Ammon's horn (tissue), 1 donor: ENCODE data around the gene CDK6.

Source experiments
- DNase-seq: peaks from one replicate; pipeline ENCODE4 v3.0.0-alpha.2; 2016; ENCODE audit warnings: low spot score

Gene CDK6

DNA sequence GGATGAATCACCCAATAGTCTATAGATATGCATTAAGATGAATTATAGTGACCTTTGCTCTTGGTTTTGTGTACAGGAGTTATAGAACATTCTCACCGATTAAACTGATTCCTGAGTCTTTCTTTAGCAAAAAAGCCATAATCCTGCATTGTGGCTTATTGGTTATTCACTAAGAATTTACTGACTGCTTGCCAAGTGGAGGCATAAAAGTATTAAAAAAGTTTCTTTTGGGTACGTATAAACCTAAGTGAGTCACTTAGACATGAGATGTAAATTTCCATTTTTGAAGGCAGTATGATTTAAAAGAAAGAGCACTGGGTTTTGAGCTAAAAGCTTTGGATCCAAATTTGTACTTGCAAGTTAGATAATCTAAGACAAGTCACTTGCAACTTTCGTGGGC is 100.7 kb downstream of the CDK6 start:
- DNase-seq = no peak

DNA sequence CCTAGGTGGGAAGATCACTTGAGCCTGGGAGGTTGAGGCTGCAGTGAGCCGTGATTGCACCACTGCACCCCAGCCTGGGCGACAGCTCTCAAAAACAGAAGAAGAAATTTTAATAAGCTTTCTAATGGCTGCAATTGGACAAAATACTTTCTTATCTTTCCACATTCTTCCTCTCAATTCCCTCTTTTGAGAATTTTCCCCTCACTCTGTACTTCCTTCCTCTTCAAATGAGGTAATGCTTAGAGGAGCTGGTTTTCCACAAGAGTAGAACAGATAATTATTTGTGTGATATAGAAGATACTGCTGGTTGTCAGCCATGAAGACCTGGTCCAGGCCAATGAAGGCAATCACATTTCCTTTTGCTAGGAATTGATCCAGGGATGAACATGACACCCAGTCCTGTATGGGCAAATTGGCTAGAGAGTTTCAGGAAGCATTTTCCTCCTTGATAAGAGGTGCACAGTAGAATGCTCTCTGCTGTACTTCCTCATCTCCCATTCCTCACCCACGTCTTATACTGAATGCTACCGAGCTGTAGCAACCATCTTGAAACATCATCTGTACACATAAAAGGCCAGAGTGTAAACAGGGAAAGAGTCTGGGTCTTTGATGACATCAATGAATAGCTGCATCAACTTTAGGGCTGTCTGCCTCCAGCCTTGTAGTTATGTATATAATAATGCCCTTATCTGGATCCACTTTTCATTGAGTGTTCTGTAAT is 103.9 kb downstream of the CDK6 start:
- DNase-seq = no peak

GRCh38 chr7:92731335-92732063 is 104.9 kb downstream of the CDK6 start:
- DNase-seq = no peak

DNA sequence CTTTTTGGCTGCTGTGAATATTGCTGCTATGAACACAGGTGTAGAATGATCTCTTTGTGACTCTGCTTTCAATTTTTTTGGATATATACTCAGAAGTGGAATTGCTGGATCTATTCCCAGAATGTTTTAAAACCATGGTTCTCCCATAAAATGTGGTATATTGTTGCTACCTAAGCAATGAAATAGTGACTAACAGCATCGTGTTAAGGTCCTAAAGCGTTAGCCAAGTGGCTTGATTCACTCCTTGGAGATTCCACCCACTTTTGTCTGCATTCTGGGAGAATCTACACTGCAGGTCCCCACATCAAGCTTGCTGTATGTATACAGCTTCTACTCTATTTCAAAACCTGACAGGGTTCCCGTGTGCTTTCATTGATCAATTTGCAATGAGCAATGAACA is 105.6 kb downstream of the CDK6 start:
- DNase-seq = no peak

GRCh38 chr7:92729751-92730150 is 106.6 kb downstream of the CDK6 start:
- no peak for DNase-seq

GRCh38 chr7:92729172-92729571 is 107.2 kb downstream of the CDK6 start:
- no peak for DNase-seq

DNA sequence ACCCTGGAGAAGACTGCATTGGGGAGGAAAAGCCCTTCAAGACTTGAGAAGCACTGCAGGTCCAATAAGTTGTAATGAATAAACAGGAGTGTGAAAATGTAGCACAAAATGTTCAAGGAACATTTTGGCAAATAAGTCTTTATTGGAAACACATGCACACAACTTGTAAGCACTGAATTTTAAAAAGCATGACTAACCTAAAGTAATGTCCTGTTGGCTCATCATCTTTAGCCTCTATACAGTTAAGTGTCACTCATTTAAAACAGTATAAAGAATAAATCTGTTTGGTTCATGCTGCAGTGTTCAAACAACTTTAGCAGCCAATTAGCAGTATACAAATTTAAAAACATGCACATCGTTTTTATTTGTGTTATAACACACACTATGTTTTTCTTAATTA is 108.6 kb downstream of the CDK6 start:
- DNase-seq = no peak

DNA sequence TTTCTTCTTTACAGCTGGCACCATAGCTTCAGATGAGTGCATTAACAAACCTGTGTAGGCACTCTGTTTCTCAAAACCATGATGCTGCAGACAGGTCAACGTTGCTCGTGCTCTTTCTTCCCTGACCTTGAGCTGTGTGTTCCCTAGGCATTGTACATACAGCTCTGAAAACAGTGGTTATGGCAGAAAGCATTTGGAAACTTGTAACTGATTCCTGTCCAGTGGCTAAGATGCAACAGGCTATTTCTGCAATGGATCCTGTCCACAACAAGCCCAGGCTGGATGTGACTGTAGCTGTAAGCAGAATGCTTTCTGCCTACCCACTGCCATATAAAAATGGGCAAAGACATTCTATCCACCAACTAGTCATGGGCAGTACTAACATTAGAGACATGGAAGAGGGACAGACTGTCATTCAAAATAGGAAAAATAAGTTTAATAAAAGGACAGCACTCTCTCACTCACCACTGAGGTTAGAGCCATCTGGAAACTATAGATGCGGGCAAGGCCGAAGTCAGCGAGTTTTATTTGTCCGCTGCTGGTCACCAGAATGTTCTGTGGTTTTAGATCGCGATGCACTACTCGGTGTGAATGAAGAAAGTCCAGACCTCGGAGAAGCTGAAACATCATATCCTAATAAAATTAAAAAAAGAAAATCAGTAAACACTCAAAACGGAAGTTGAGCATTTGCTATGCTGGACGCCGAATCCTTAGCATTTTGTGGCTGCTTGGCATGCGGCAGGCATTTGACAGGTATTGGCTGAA is 111.0 kb downstream of the CDK6 start:
- no peak for DNase-seq

DNA sequence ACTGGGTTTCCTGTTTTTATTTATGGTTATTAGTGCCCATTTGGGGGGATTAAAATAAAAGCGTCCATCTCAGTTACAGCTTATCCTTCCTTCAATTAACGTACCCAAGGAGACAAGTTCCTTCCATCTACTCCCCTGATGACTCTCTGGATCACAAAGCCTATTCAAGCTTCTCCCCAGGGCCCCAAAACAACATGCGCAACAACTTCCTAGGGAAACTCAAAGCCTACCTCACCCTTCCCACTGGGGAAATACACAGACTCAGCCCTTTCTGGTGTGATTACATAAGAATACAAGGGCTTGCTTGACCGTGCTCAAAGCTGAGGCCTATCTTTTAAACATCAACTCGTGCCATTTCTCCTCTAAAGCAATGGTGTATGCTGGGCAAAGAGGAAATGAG is 112.4 kb downstream of the CDK6 start:
- no peak for DNase-seq

DNA sequence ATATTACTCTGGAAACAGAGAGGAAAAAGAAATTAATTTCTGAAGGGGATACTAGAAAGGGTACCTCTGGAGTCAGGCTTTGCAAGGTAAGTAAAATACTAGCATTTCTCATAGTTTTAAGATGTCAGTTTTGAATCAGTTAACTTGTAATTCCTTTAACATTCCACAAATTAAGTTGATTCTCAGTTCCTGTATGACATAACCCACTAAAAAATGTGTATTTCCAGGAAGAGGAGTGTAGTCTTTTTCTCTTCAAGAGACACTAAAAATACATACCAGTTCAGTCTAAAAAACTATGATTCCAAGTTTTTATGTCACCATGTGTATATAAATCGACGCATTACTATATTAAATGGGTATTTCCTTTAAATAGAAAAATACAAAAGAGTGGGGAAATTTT is 113.2 kb downstream of the CDK6 start:
- no peak for DNase-seq

GRCh38 chr7:92722541-92722940 is 113.8 kb downstream of the CDK6 start:
- DNase-seq = no peak

- no peak for DNase-seq
These were observed 115.6 kb downstream of the CDK6 start for GRCh38 chr7:92720604-92721350.

DNA sequence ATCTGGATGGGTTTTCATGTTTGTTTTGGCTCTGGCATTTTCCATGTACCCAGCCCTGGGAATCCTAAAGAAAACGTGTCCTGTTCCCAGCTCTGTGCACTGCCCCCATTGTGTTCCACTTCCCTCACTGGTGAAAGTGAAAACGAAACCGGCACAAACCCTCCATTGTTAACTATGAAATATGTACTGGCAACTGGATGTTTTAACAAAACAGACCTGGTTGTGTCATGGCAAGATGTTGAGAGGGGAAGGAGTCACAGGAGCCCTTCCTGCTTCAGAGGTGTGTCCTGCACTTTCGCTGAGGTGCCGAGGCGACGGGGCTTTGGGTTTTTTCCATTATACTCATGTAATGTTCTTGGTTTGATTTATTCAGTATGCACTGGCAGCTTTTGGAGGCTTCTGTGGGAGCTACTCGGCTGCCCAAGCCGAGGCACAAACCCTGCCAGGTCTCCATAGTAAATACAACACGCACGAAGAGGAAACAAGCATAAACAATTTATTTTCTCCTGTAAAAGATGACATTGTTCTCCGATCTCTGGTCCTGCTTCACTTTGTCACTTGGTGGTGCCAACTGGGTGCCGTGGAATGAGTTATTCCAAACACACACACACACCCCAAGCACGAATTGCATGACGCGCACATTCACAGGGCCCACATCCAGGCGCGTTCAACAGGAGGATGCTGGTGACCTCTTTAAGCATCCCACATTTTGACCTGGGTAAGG is 118.2 kb downstream of the CDK6 start:
- peak; percentile 85 for DNase-seq

DNA sequence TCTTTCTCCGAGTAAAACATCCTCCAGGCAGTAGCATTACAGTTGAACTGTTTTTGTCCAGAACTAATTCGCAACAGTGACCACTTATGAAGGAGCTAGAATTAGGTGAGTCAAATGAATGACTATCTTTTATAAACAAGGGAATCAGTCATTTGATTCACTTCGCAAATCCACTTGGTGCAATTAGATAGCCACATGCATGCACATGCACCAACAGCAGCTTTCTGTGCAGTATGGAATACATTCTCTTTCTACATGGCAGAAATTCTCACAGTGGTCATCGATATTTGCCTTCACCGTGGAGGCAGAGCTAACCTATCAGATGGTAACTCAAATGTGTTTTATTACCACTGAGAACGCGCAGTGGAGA is 118.8 kb downstream of the CDK6 start:
- DNase-seq = no peak

DNA sequence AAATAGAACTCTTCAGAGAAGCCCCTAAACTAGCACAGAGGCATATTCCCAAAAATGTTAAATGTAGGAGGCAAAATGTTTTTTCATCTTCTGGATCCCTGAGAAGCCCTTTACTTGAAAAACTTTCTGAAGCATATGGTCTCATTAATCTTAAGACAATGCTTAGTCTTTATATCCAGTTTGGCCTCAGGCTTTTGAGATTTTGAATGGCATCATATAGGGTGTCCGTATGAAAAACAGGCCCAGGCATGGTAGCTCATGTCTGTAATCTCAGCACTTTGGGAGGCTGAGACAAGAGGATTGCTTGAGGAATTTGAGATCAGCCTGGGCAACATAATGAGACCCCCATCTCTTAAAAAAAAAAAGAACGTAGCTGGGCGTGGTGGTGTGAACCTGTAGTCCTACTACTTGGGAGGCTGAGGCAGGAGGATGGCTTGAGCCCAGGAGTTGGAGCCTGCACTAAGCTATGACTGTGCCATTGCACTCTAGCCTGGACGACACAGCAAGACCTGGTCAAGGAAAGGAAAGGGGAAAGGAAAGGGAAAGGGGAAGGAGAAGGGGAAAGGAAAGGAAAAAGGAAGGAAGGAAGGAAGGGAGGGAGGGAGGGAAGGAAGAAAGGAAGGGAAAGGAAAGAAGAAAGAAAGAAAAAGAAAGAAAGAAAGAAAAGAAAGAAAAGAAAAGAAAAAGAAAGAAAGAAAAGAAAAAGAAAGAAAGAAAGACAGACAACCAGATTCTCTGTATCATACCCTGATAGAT is 119.4 kb downstream of the CDK6 start:
- DNase-seq = no peak

GRCh38 chr7:92715963-92716362 is 120.4 kb downstream of the CDK6 start:
- DNase-seq = no peak

GRCh38 chr7:92714767-92715166 is 121.6 kb downstream of the CDK6 start:
- DNase-seq = no peak

DNA sequence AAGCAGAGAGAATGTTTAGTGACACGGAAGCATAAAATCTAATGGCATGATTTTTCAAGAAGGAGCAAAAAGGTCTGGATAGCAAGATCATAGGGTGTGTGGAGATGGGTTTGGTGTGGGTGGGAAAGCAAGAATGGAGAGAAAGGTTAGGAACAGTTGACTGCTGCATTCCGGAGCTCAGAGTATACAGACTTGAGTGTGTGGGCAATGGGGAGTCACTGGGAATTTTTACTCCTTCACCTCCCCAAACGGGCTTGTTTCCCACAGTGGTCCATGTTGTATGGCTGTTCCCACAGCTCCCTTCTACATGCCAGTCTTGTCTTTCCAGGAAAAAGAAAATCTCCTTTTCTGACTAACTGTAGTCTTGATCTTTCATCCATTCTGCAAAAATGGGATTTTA is 122.1 kb downstream of the CDK6 start:
- DNase-seq = no peak

DNA sequence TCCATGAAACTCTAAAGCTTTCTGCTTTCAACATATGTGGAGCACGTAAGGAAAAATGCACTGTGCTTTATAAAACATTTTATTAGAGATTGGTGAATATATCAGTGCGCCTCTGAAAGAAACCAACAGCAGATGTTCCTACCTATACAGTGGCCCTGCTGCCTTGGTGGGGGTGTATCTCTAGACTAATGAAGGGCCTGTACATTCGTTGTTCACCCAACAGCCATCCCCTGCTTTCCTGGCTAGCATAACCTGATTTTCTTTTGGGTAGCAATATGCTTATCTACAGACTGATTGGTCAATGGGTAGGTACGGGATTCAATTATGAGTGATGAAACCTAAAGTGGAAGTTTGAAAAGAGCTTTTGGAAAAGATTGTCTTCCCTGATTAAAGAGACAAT is 126.5 kb downstream of the CDK6 start:
- DNase-seq = no peak

- no peak for DNase-seq
These were observed 127.2 kb downstream of the CDK6 start for GRCh38 chr7:92709150-92709549.
